Prostate gland (tissue), 2 donors: ENCODE measurements around the gene C21orf58.

Experiments
- POLR2A ChIP-seq: fragments of 450-650 bp; IDR thresholded peaks from one replicate; pipeline ENCODE4 v1.6.1; 2016; ENCODE audit warnings: antibody characterized with exemption, mild to moderate bottlenecking
- TF ChIP-seq, protein P1 (sequence below), 4 experiments: fragments of 200-600 bp in 2 of 4; fragments of 450-650 bp in 2 of 4; sonication (generic) in 2 of 4; IDR thresholded peaks; 1 replicate in 3 of 4; 2 replicates in 1 of 4; pipeline ENCODE4 v1.5.1; 2016 to 2019; ENCODE audit warnings: antibody characterized with exemption in 4 of 4, mild to moderate bottlenecking in 2 of 4, moderate library complexity in 2 of 4

DNA sequence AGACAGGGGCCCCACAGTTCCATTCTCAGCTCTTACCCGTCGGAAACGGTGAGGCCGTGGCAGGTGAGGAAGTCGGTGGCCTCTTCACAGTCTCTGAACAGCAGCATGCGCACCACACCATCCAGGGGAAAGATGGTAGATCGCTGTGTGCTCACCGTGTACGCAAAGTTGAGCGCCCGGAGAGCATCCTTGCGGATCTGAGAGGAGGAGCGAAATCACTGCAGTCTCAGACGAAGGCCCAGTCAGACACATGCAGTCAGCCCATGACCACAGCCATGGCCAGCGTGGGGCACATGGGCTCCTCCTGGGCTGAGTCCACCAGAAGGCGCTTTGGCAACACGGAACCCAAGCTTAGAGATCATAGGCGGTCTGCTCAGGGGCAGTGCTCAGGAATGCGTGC is 56.7 kb downstream of the C21orf58 start:
- TF ChIP-seq POLR2A: no peak
- TF ChIP-seq, protein P1, sequence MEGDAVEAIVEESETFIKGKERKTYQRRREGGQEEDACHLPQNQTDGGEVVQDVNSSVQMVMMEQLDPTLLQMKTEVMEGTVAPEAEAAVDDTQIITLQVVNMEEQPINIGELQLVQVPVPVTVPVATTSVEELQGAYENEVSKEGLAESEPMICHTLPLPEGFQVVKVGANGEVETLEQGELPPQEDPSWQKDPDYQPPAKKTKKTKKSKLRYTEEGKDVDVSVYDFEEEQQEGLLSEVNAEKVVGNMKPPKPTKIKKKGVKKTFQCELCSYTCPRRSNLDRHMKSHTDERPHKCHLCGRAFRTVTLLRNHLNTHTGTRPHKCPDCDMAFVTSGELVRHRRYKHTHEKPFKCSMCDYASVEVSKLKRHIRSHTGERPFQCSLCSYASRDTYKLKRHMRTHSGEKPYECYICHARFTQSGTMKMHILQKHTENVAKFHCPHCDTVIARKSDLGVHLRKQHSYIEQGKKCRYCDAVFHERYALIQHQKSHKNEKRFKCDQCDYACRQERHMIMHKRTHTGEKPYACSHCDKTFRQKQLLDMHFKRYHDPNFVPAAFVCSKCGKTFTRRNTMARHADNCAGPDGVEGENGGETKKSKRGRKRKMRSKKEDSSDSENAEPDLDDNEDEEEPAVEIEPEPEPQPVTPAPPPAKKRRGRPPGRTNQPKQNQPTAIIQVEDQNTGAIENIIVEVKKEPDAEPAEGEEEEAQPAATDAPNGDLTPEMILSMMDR (IDR thresholded peaks at IDR 0.05): no peak
